MM.1S (cell line): ENCODE data around the gene TWIST1.

Source experiments
- DNase-seq: peaks from one replicate; pipeline ENCODE4 v3.0.0-alpha.2; 2015
- H2AFZ ChIP-seq: fragments of 300-600 bp; sonication (generic); 2 replicates; pipeline ENCODE4 v1.6.0; 2016; ENCODE audit warnings: antibody characterized with exemption, low read length
- H3F3A ChIP-seq: fragments of 300-600 bp; sonication (generic); 2 replicates; pipeline ENCODE4 v1.6.1; 2016; ENCODE audit warnings: mild to moderate bottlenecking, antibody characterized with exemption, low read length, moderate library complexity, mixed read lengths; ENCODE audit not compliant: insufficient read depth
- H3K27ac ChIP-seq: fragments of 300-600 bp; sonication (generic); 2 replicates; pipeline ENCODE4 v1.5.1; 2016; ENCODE audit warnings: mild to moderate bottlenecking, low read length
- H3K27me3 ChIP-seq: fragments of 300-600 bp; sonication (generic); replicated peaks from 2 replicates; pipeline ENCODE4 v1.6.0; 2016; ENCODE audit warnings: low read length; ENCODE audit not compliant: insufficient read depth
- H3K36me3 ChIP-seq: fragments of 300-600 bp; sonication (generic); replicated peaks from 2 replicates; pipeline ENCODE4 v1.6.1; 2016; ENCODE audit warnings: mild to moderate bottlenecking, low read length, mixed read lengths; ENCODE audit not compliant: insufficient read depth
- H3K4me1 ChIP-seq: fragments of 300-600 bp; sonication (generic); 2 replicates; pipeline ENCODE4 v1.6.1; 2016; ENCODE audit warnings: low read length, mixed read lengths
- H3K4me2 ChIP-seq: fragments of 300-600 bp; sonication (generic); 2 replicates; pipeline ENCODE4 v1.6.0; 2016; ENCODE audit warnings: low read depth, low read length
- H3K4me3 ChIP-seq: fragments of 300-600 bp; sonication (generic); 2 replicates; pipeline ENCODE4 v1.5.1; 2016; ENCODE audit warnings: low read length, mixed read lengths
- H3K79me2 ChIP-seq: fragments of 300-600 bp; sonication (generic); 2 replicates; pipeline ENCODE4 v1.6.1; 2016; ENCODE audit warnings: mixed run types, low read length, mixed read lengths
- H3K9ac ChIP-seq: fragments of 300-600 bp; sonication (generic); 2 replicates; pipeline ENCODE4 v1.6.1; 2016; ENCODE audit warnings: low read length, mixed read lengths
- H3K9me2 ChIP-seq: fragments of 300-600 bp; sonication (generic); replicated peaks from 2 replicates; pipeline ENCODE4 v1.6.1; 2016; ENCODE audit warnings: mild to moderate bottlenecking, low read length, mixed read lengths; ENCODE audit not compliant: insufficient read depth
- H3K9me3 ChIP-seq: fragments of 300-600 bp; sonication (generic); replicated peaks from 2 replicates; pipeline ENCODE4 v1.6.1; 2016; ENCODE audit warnings: mild to moderate bottlenecking, low read length, mixed read lengths; ENCODE audit not compliant: insufficient read depth
- H4K20me1 ChIP-seq: fragments of 300-600 bp; sonication (generic); 2 replicates; pipeline ENCODE4 v1.6.1; 2016; ENCODE audit warnings: mild to moderate bottlenecking, low read length, moderate library complexity, mixed read lengths; ENCODE audit not compliant: insufficient read depth
- EZH2 ChIP-seq: fragments of 300-600 bp; sonication (generic); optimal IDR thresholded peaks from 2 replicates; pipeline ENCODE3; 2017; ENCODE audit warnings: low read depth, mild to moderate bottlenecking, antibody characterized with exemption, low read length, mixed read lengths
- EZH2phosphoT487 ChIP-seq: fragments of 300-600 bp; sonication (generic); IDR thresholded peaks from 2 replicates; pipeline ENCODE4 v1.6.1; 2018; ENCODE audit warnings: antibody characterized with exemption, low read length
- TF ChIP-seq, protein P1 (sequence below): fragments of 300-600 bp; sonication (generic); IDR thresholded peaks from 2 replicates; pipeline ENCODE4 v1.5.1; 2016; ENCODE audit warnings: antibody characterized with exemption, low read length, mixed read lengths

TWIST1 gene

DNA sequence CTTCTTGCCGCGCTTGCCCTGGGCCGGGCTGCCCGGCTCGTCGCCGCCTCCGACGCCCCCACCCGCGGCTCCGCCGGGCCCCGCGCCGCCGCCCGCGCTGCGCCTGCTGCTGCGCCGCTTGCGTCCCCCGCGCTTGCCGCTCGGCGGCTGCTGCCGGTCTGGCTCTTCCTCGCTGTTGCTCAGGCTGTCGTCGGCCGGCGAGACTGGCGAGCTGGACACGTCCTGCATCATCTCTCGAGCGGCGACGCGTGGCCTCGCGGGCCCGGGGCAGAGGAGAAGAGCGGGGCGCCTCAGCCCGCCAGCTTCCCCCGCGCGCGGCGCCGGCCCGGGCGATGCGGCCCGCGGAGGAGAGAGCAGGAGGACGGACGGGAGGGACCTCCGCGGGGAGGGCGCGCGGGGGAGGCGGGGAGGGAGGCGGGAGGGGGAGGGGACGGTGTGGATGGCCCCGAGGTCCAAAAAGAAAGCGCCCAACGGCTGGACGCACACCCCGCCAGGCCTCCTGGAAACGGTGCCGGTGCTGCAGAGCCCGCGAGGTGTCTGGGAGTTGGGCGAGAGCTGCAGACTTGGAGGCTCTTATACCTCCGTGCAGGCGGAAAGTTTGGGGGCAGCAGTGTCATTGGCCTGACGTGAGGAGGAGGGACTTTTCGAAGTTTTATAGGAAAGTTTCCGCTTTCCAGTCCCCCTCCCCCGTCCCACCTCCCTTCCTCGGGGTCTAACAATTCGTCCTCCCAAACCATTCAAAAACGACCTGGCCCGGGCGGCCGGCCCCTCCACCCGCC, at the start of gene TWIST1:
Gene TWIST1 (minus strand): TSS at position 546 of the 779 bp plus-strand sequence. CDS start 315 bp downstream, at position 231.
- TF ChIP-seq, protein P1, sequence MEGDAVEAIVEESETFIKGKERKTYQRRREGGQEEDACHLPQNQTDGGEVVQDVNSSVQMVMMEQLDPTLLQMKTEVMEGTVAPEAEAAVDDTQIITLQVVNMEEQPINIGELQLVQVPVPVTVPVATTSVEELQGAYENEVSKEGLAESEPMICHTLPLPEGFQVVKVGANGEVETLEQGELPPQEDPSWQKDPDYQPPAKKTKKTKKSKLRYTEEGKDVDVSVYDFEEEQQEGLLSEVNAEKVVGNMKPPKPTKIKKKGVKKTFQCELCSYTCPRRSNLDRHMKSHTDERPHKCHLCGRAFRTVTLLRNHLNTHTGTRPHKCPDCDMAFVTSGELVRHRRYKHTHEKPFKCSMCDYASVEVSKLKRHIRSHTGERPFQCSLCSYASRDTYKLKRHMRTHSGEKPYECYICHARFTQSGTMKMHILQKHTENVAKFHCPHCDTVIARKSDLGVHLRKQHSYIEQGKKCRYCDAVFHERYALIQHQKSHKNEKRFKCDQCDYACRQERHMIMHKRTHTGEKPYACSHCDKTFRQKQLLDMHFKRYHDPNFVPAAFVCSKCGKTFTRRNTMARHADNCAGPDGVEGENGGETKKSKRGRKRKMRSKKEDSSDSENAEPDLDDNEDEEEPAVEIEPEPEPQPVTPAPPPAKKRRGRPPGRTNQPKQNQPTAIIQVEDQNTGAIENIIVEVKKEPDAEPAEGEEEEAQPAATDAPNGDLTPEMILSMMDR, result no peak
- TF ChIP-seq EZH2phosphoT487 (no peak), EZH2 (no peak)
- H3K4me1 ChIP-seq, result 0 out of 2 replicates have a peak, but pooled peaks cover 4% of the 10 kb centered on the region
- no peak within 1 kb of the TSS for H3K27ac ChIP-seq
- peak within 1 kb of the TSS; percentile 93 for H2AFZ ChIP-seq
- H3K4me2 ChIP-seq, result peak within 1 kb of the TSS; percentile 96
- H4K20me1 ChIP-seq, result no peaks in the 10 kb centered on the region
- H3K27me3 ChIP-seq, result peaks cover 6% of the 10 kb centered on the region; the same call in 1 of the 2 replicates
- DNase-seq, result peak; percentile 59
- H3K36me3 ChIP-seq, result no peaks in the 10 kb centered on the region
- H3K4me3 ChIP-seq, result peak within 1 kb of the TSS; percentile 96
- H3K9me3 ChIP-seq, result no peaks in the 10 kb centered on the region
- no peaks in the 10 kb centered on the region for H3K79me2 ChIP-seq
- H3K9me2 ChIP-seq, result no peaks in the 10 kb centered on the region
- H3K9ac ChIP-seq, result peak within 1 kb of the TSS; percentile 50; the same call in 1 of the 2 replicates
- H3F3A ChIP-seq, result no peaks in the 10 kb centered on the region

DNA sequence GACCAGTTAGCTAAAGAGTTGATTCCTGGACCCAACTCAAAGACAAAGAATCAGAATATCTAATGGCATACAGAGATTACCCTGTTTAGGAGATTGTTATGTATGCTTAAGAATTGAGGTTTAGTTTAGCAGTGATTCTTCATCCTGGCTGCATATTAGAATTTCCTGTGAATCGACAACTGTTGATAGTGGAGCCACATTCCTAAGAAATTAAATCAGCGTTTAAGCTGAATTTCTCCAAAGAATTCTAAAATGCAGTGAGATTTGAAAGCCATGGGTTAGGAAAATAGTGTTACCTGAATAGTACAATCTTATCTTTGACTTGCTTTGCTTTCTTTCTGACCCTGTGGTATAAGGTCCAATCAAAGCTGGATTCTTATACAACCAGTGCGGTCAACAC, 44.2 kb upstream of the TWIST1 start:
- Histone ChIP-seq H4K20me1 (no peaks in the 10 kb centered on the region), H3K4me2 (no peak overlapping the region), H3K79me2 (no peaks in the 10 kb centered on the region), H3K27ac (no peak overlapping the region), H2AFZ (no peak overlapping the region), H3K9me3 (no peaks in the 10 kb centered on the region), H3K9ac (no peak overlapping the region), H3K36me3 (no peaks in the 10 kb centered on the region), H3K4me1 (no peaks in the 10 kb centered on the region), H3F3A (no peaks in the 10 kb centered on the region), H3K9me2 (no peaks in the 10 kb centered on the region), H3K27me3 (no peaks in the 10 kb centered on the region), H3K4me3 (no peak overlapping the region)
- TF ChIP-seq, protein P1, result no peak
- no peak for TF ChIP-seq EZH2
- no peak for TF ChIP-seq EZH2phosphoT487
- DNase-seq, result no peak

DNA sequence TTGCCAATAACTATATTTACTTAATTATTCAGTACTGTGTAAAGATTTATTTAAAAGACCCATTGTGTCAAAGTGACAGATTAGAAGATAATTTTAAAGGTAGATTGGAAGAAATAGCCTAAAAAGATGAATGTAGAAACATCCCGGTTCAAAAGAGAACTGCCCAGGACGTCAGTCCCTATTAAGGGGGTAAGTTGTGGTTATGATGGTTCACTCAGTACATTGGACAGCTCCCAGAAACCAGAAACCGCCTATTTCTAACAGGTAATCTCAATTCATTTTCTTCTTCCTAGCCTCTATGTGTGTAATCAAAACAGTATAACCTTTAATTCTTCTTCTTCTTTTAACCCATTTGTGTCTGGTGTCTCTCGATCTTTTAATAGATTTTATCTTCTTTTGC, 29.3 kb upstream of the TWIST1 start:
- Histone ChIP-seq H3K79me2 (no peaks in the 10 kb centered on the region), H3K4me1 (no peaks in the 10 kb centered on the region), H3K4me3 (no peak overlapping the region), H3K9ac (no peak overlapping the region), H3F3A (no peaks in the 10 kb centered on the region), H3K27me3 (no peaks in the 10 kb centered on the region), H2AFZ (no peak overlapping the region), H3K4me2 (no peak overlapping the region), H3K27ac (no peak overlapping the region), H3K36me3 (no peaks in the 10 kb centered on the region), H4K20me1 (no peaks in the 10 kb centered on the region), H3K9me2 (no peaks in the 10 kb centered on the region), H3K9me3 (no peaks in the 10 kb centered on the region)
- TF ChIP-seq, protein P1, result no peak
- TF ChIP-seq EZH2, result no peak
- no peak for TF ChIP-seq EZH2phosphoT487
- peak; percentile 30 for DNase-seq
